ENCODE results near the gene PDE8B. TPM values are rescaled to one million over a fixed set of nuclear protein-coding genes. Genes with fewer than 3 reads are reported as not detected.

PDE8B gene
- total RNA-seq, 1 experiment from 2014 or later: 0.17 TPM

DNA sequence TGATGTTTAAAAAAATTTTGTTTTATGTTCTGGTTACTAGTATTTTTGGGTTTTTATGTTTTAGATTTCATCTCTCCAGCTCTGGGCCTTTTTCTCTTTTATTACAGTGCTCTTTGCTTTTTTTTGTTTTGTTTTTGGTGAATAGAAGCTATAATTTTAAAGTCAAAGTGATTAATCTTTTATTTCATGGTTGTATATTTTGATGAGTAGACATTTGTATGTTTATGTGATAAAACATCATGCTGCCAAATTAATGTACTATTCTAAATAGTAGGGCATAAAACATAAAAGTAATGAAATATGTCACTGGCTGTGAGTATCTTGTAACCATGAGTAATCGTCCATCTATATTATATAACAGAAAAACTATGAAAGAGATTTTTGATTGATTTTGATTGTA lies 93.9 kb downstream of the PDE8B start:
- intact Hi-C loops (cut with micrococcal nuclease): no loop called here
- TF ChIP-seq EZH2 (IDR thresholded peaks at IDR 0.05) (no peak), ZFX (IDR thresholded peaks at IDR 0.05) (no peak), EGR1 (IDR thresholded peaks at IDR 0.05; ENCODE audit: low read depth) (no peak), CEBPB (IDR thresholded peaks at IDR 0.05; ENCODE audit: low read depth) (no peak), FOSL1 (IDR thresholded peaks at IDR 0.05; ENCODE audit: low read depth) (no peak), SP1 (IDR thresholded peaks at IDR 0.05; ENCODE audit: low read depth) (no peak), ELF1 (IDR thresholded peaks at IDR 0.05; ENCODE audit: borderline replicate concordance, low read depth) (no peak)
- TF ChIP-seq, protein P1, sequence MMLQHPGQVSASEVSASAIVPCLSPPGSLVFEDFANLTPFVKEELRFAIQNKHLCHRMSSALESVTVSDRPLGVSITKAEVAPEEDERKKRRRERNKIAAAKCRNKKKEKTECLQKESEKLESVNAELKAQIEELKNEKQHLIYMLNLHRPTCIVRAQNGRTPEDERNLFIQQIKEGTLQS (IDR thresholded peaks at IDR 0.05): no peak
- TF ChIP-seq, protein P2, sequence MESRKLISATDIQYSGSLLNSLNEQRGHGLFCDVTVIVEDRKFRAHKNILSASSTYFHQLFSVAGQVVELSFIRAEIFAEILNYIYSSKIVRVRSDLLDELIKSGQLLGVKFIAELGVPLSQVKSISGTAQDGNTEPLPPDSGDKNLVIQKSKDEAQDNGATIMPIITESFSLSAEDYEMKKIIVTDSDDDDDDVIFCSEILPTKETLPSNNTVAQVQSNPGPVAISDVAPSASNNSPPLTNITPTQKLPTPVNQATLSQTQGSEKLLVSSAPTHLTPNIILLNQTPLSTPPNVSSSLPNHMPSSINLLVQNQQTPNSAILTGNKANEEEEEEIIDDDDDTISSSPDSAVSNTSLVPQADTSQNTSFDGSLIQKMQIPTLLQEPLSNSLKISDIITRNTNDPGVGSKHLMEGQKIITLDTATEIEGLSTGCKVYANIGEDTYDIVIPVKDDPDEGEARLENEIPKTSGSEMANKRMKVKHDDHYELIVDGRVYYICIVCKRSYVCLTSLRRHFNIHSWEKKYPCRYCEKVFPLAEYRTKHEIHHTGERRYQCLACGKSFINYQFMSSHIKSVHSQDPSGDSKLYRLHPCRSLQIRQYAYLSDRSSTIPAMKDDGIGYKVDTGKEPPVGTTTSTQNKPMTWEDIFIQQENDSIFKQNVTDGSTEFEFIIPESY (IDR thresholded peaks at IDR 0.05; ENCODE audit: extremely low read depth, insufficient replicate concordance, low read length): no peak
- RAD21 ChIA-PET (ENCODE audit: low non-redundant PET in 1 of 2, low total read pairs in 2 of 2, uncharacterized antibody in 2 of 2, unreplicated experiment in 2 of 2): no interaction called here
- POLR2A ChIA-PET: no interaction called here
- H3K79me2 ChIP-seq (ENCODE audit: insufficient read depth, low read length): no peaks in the 10 kb centered on the region
- no peak overlapping the region for H2AFZ ChIP-seq (ENCODE audit: low read depth, low read length, poor library complexity, severe bottlenecking)
- no peaks in the 10 kb centered on the region for H4K20me1 ChIP-seq (ENCODE audit: insufficient read depth)
- no peaks in the 10 kb centered on the region for H3K9me2 ChIP-seq (ENCODE audit: insufficient read depth)
- no peaks in the 10 kb centered on the region for H3K9me3 ChIP-seq (ENCODE audit: control insufficient read depth in 1 of 2, insufficient read depth in 1 of 2, low read depth in 1 of 2, low read length in 2 of 2)
- H3K4me1 ChIP-seq (ENCODE audit: control insufficient read depth in 1 of 2, insufficient read depth in 2 of 2, low read length in 2 of 2): no peaks in the 10 kb centered on the region
- no TSS peak for BruUV-seq (replicated peaks)
- H3K4me3 ChIP-seq (replicated peaks in 1 of 2; ENCODE audit: low read depth in 1 of 2, low read length in 2 of 2): no peak overlapping the region
- CTCF ChIA-PET: no interaction called here
- H3K36me3 ChIP-seq (ENCODE audit: control insufficient read depth in 1 of 2, insufficient read depth in 2 of 2, low read length in 2 of 2): no peaks in the 10 kb centered on the region
- H3K4me2 ChIP-seq (ENCODE audit: low read length): no peak overlapping the region
- H3K27ac ChIP-seq (ENCODE audit: low read depth, low read length): no peak overlapping the region
- H3K9ac ChIP-seq (ENCODE audit: low read length): no peak overlapping the region
- H3K27me3 ChIP-seq (ENCODE audit: insufficient read depth, low read length): no peaks in the 10 kb centered on the region
- DNase-seq (ENCODE audit: low read depth, low spot score) (no peak), ATAC-seq (no peak)

Measured in HCT116 (cell line).